ENCODE measurements around the gene NEU2.
"Not testable (repeated sequence)": the region's sequence is repeated elsewhere in the genome, so short reads cannot be mapped to it uniquely, and the experiment has no call there.

Gene NEU2

GRCh38 chr2:233035426-233036161 is 3.1 kb downstream of the NEU2 start:
- no peak for DNase-seq

DNA sequence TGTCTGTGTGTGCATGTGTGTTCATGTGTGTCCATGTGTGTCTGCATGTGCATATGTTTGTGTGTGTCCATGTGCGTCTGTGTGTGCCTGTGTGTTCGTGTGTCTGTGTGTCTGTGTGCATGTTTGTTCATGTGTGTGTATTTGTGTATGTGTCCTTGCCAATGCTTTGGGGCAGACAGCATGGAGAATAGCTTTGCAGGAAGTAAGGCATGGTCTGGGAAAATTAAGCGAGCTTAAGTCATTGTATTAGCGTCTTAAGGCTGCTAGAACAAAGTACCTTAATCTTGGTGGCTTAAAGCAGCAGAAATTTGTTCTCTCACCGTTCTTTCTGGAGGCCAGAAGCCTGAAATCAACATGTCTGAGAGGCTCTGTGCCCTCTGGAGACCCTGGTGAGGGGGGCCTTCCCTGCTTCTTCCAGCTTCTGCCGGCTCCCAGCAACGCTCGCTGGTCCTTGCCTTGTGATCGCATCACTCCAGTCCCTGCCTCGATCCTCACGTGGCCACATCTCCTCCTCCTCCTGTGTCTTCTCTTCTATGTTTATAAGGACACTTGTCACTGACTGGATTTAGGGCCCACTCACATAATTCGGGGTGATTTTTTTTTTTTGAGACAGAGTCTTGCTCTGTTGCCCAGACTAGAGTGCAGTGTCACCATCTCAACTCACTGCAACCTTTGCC is 3.8 kb downstream of the NEU2 start:
- no peak for DNase-seq

DNA sequence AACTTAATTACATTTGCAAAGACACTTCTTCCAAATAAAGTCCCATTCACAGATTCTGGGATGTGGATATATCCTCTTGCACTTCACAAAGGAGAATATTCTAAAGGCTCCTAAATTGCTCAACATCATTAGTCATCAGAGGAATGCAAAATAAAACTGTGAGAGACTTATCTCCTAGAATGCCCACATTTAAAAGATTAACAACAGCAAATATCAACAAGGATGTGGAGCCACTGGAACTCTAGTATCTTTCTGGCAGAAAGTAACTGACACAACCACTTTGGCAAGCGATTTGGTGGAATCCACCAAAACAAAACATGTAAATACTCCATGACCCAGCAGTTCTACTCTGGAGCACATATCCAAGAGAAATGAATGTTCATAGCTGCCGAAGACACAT is 4.6 kb downstream of the NEU2 start:
- no peak for DNase-seq

DNA sequence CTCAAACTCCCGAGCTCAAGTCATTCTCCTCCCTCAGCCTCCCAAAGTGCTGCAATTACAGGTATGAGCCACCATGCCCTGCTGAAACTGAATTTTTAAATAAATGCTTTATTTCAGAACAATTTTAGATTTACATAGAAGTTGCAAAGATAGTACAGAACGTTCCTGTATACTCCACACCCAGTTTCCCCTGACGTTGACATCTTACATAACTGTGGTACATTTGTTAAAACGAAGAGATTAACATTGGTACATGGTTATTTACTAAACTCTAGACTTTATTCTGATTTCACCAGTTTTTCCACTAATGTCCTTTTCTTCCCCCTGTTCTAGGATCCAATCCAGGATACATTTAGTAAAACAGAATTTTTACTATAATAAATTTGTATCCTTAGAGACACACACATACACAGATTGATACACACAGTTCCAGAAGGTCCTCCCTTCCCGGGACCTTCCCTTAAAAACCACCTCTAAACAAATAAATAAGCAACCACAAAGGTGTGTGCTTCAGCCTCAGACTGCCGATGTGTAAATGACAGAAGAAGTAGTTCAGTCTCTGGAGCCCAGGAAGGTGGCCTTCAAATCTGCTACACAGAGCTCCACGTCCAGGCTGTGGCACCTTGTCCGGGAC is 6.9 kb downstream of the NEU2 start:
- no peak for DNase-seq

- DNase-seq, result no peak
Measured at GRCh38 chr2:233039846-233040530, 7.5 kb downstream of the NEU2 start.

DNA sequence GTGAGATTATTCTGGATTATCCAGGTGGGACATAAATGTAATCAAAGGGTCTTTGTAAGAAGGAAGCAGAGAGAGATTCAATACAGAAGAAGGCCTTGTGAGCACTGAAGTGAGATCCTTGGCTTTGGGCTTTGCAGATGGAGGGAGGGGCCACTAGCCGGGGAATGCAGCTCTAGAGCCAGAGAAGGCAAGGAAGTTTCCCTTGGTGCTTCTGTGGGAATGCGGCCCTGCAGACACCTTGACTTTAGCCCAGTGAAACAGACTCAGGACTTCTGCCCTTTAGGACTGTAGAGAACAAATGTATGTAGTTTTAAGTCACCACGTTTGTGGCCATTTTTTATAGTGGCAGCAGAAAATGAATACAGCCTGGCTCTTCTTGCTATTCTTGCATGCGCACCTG is 8.1 kb downstream of the NEU2 start:
- no peak for DNase-seq

- DNase-seq, result no peak
Measured at GRCh38 chr2:233041722-233042323, 9.4 kb downstream of the NEU2 start.

DNA sequence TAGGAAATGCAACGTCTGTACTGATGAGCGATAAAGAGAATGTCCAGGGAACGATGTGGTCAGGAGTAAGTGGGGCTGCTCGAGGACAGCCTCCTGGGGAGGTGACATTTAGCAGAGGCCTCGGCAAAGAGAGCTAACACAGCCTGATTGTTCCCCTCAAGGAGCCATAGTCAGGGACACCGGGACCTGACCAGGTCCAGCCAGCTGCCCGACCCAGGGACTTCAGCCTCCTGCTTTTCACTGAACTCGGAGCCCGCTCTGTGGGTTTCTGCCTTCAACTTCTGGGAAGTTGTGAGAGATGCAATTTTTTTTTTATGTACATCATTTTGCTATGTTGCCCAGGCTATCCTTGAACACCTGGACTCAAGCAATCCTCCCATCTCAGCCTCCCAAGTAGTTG is 10.1 kb downstream of the NEU2 start:
- no peak for DNase-seq

DNA sequence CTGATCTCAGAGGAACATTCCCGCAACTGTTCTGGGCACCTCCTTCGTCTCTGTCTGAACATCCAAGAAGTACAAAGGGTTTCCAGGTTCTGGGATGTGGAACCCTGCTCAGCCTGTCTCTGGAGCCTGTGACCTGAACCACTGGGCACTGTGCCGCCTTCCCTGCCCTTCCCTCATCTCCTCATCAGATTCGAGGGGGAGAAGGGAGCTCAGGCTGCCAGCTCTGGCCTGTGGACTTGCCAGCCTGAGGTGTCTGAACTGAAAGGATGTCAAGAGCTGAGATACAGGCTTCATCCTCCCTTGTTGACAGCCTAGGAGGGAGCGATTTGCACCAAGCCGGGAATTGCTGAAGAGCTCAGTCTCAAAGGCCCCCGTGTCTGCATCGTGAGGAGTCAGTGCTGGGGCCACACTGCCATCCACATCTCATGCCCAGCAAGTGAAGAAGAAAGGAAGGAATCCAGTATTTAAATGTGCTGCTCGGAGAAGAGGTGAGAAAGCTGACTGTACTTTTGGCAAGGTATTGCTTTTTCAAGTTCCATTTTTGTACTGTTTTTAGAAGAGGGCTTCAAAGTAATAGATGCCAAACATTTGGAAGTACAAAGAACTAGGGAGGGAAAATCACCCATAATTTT is 12.6 kb downstream of the NEU2 start:
- DNase-seq, result no peak

- no peak for DNase-seq
Measured at GRCh38 chr2:233047206-233047605, 14.7 kb downstream of the NEU2 start.

GRCh38 chr2:233047667-233048066 is 15.2 kb downstream of the NEU2 start:
- DNase-seq, result no peak

DNA sequence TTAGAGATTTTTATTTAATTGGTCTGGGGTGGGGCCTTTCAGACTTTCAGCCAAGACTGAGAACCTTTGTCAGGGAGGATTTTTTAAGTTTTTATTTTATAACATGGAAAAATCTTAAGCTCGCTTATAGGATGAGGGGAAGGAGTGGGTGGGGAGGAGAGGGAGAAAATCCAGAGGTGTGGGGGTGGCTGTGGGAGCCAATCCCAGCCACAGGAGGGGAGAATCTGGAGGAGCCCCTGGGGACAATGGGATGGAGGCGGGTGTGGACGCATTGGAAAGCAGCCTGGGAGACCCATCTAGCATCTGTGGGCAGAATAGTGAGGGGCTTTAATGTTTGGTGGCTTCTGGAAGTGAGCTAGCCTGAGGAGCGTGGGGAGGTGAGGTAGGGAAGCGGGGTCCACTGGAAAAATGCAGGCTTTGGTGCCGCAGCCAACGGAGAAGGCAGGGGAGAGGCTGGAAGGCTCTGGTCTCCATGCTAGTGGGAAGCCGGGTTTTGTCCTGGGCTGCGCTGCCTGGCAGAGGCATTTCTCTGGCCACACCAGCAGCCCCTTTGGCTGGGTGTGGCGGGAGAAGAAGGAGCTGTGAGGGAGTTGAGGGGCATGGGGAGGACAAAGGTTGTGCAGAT is 16.2 kb downstream of the NEU2 start:
- no peak for DNase-seq

- no peak for DNase-seq
Measured at GRCh38 chr2:233049194-233049761, 16.8 kb downstream of the NEU2 start.

DNA sequence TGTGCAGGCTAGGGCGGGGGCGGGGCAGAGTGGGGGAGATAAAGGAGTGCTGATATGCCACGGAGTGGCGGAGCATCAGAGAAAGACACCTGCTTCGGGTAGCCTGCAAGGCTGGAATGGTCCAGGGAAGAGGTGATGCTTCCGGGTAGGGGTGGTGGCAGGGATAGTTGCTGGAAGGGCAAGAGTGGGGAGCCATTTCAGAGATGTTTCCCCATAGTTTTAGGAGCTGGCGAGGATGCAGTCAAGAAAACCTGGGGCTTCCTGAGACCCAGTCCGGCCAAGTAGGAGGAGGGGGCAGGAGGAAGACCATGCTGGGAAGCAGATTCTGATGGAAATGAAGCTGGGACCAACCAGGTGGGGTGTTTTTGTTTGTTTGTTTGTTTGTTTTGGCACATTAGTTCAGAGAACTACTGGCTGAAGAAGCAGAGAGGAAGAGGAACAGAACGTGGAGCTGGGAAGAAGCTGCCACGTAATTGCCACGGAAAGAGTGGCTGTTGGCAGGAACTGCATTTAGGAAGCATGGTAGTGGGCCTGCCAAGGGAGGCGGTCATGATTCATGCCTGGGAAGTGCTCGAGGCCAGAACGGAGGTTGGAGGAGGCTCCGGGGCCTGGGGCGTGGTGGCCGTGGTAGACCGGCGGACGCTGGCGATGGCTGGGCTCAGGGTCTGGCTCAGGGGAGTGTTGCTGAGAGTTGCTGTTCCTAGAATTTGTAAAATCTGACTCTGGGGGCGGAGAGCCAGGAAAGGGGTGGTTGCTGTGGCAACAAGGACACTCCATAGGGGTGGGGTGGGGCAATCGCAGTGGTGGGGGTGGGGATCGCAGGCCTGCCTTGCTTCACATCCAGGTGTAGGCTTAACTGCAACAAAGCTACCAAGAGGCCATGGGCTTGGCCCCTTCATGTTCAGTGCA is 19.0 kb downstream of the NEU2 start:
- DNase-seq, result peak; percentile 25

DNA sequence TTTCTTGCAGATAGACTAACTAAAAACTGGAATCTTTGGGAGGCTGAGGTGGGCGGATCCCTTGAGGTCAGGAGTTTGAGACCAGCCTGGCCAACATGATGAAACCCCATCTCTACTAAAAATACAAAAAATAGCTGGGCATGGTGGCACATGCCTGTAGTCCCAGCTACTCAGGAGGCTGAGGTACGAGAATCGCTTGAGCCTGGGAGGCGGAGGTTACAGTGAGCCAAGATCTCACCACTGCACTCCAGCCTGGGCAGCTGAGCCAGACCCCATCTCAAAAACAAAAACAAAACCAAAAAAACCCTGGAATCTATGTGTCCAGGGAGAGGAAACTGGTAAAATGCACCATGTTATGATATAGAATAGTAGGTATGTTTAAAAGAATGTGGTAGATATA is 20.0 kb downstream of the NEU2 start:
- not testable (repeated sequence) for DNase-seq

GRCh38 chr2:233053928-233054784 is 21.7 kb downstream of the NEU2 start:
- DNase-seq, result peak; percentile 44

GRCh38 chr2:233055362-233055761 is 22.9 kb downstream of the NEU2 start:
- DNase-seq, result no peak

GRCh38 chr2:233056961-233057605 is 24.6 kb downstream of the NEU2 start:
- no peak for DNase-seq
